GM21367 (cell line): ENCODE data around the gene RILP.

ENCODE experiments used
- ATAC-seq: cut with Tn5 transposase; IDR thresholded peaks from one replicate; pipeline ENCODE4 v1.9.1; 2021; ENCODE audit not compliant: unreplicated experiment

RILP gene

DNA sequence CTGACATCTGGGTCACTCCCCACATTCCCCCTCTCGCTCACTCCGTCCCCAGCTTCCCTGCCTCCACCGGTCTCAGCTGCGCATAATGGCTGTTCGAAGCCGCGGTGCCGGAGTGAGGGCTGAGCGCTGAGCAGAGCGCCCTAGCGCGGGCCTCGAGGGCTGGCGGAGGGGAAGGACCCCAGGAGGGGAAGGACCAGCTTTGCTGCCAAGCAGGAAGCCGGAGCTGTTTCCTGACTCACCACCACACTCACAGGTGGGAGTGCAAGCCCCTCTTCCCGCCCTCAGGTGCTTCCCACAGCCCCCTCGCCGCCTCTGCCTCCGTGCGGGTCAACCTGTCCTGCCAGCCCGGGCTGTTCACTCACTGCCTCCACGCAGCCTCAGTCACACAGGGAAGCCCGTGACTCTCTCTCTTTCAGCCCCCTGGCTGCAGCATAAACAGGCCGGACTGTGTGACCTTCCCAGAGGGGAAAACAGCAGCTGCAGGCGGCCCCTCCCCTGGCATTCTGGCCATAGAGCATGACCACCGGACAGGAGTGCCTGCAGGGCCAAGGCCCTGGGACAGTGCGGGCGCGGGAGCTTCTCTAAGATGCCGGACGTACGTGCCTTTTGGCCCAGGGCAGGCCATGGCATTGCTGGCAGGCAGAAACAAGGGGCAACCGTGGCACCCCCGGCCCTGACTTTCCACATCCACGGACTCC lies 44.7 kb downstream of the RILP start:
- ATAC-seq: no peak

- no peak for ATAC-seq
Observed at GRCh38 chr17:1601571-1601970, 48.1 kb downstream of the RILP start.

DNA sequence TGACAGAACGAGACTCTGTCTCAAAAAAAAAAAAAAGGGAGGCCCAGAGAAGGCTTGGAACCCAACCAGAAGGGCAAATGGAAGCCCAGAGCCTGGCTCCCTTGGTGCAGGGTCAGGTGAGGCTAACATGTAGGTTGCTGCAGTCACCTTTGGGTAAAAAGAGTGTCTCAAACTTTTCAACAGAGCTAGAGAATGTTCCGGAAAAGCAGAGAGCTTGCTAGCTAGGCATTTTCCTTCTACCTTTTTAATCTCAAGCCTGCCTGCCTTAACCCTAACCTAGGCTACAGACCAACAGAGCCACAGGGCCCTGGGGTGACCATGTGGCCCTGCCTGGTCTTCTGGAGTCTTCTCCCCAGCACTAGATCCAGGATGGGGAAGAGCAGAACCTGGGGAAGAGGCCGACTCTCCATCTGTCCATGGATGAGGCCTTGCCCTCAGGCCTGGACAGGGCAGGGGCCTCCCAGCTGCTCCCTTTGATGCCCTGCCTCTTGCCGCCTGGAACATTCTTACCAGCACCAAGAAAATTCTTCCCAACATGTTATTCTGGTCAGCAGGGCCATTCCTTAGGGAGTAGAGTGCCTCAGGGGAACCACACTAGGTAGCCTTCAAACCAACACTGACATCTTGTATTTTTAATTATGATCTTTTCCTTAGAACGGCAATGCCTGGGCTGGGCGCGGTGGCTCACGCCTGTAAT lies 51.1 kb downstream of the RILP start:
- no peak for ATAC-seq

DNA sequence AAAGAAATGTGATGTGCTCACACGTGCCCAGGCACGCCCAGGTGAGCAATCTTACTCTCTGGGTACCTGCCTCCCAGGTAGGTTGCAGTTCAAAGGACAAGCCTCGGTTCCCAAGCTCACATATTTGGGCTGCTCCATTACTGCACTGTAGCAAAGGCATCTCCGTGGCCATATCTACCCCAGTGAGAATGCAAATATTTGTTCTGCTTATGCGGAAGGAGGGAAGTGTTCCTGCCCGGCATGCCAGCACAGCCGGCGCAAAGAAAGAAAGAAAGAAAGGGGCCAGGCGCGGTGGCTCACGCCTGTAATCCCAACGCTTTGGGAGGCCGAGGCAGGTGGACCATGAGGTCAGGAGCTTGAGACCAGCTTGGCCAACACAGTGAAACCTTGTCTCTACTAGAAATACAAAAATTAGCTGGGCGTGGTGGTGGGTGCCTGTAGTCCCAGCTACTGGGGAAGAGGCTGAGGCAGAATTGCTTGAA lies 51.8 kb downstream of the RILP start:
- ATAC-seq: no peak
